ENCODE results near the gene PRKN.

DNA sequence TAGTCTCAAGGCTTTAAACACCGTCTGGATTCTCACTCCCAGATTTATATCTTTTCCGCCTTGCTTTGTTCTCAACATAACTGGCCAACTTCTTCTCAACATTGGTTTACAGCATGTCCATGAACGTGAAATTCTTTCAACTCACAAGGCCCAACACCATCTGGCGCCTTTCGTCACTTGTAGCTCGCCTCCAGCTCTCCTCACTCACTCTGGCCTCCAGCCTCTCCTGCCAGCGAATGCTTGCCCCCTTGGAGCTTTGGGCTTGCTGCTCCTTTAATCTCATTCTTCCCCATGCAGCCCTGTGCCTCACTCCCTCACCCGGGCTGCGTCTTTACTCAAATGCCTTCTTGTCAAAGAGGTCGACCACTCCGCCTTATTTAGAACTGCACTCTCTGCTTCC, 324.5 kb downstream of the PRKN start:
- TF ChIP-seq CTCF (IDR thresholded peaks at IDR 0.05; ENCODE audit: poor library complexity) (no peak), EZH2 (IDR thresholded peaks at IDR 0.05; ENCODE audit: borderline replicate concordance) (no peak)
